ENCODE data around the gene ALMS1. TPM values are rescaled to one million over a fixed set of nuclear protein-coding genes. Genes with fewer than 3 reads are reported as not detected.

Gene ALMS1
- total RNA-seq, 2 donors from 2014 or later = 34.2 to 44.5 TPM

DNA sequence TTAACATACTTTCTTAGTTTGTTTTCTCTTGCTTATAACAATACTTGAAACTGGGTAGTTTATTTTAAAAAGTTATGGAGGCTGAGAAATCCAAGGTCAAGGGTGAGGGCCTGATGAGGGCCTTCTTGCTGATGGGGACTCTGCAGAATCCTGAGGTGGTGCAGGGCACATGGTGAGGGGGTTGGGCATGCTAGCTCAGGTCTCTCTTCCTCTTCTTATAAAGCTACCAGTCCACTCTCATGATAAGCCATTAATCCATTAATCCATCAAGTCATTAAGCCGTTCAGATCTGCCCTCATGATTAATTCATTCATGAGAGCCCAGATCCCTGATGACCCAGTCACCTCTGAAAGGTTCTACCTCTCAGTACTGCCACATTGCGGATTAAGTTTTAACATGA, 21.4 kb downstream of the ALMS1 start:
- DNase-seq (no peak), ATAC-seq (no peak)
- H3K27me3 ChIP-seq = no peaks in the 10 kb centered on the region
- H3K4me3 ChIP-seq = no peak overlapping the region
- no peaks in the 10 kb centered on the region for H3K4me1 ChIP-seq
- H3K36me3 ChIP-seq (replicated peaks in 1 of 2; ENCODE audit: insufficient read depth in 1 of 2, low read depth in 2 of 2) = no peaks in the 10 kb centered on the region
- no peak overlapping the region for H3K27ac ChIP-seq
- intact Hi-C loops (cut with DNase I) = no loop called here
- TF ChIP-seq, protein P1, sequence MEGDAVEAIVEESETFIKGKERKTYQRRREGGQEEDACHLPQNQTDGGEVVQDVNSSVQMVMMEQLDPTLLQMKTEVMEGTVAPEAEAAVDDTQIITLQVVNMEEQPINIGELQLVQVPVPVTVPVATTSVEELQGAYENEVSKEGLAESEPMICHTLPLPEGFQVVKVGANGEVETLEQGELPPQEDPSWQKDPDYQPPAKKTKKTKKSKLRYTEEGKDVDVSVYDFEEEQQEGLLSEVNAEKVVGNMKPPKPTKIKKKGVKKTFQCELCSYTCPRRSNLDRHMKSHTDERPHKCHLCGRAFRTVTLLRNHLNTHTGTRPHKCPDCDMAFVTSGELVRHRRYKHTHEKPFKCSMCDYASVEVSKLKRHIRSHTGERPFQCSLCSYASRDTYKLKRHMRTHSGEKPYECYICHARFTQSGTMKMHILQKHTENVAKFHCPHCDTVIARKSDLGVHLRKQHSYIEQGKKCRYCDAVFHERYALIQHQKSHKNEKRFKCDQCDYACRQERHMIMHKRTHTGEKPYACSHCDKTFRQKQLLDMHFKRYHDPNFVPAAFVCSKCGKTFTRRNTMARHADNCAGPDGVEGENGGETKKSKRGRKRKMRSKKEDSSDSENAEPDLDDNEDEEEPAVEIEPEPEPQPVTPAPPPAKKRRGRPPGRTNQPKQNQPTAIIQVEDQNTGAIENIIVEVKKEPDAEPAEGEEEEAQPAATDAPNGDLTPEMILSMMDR (IDR thresholded peaks at IDR 0.05) = no peak
- no peak for TF ChIP-seq POLR2A (IDR thresholded peaks at IDR 0.05)
- WGBS, 2 donors = 73 to 81% methylated on average over 2 of the region's 2 CpGs
- no peaks in the 10 kb centered on the region for H3K9me3 ChIP-seq

DNA sequence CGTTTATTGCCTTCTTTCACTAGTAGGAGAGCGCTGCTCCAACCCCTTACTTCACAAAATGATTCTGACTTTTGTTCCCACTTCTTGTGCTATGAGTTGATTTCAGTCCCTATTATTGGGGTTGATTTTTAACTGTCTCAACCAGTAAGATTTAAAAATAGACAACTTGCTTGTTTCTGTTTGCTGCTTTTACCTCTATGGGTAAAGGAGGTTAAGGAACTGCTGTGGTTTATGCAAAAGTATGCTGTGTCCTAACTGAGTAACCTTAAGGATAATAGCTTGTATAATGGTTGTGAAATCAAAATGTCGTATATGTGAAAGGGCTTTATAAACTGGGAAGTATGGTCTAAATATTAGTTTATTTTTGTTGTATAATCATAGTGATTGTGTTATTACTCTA, 22.6 kb downstream of the ALMS1 start:
- Histone ChIP-seq H3K36me3 (replicated peaks in 1 of 2; ENCODE audit: insufficient read depth in 1 of 2, low read depth in 2 of 2) (no peaks in the 10 kb centered on the region), H3K4me3 (no peak overlapping the region), H3K4me1 (no peaks in the 10 kb centered on the region), H3K27me3 (no peaks in the 10 kb centered on the region), H3K9me3 (no peaks in the 10 kb centered on the region), H3K27ac (no peak overlapping the region)
- TF ChIP-seq, protein P1 (IDR thresholded peaks at IDR 0.05) = no peak
- no peak for TF ChIP-seq POLR2A (IDR thresholded peaks at IDR 0.05)
- 68 to 81% methylated on average over 3 of the region's 3 CpGs for WGBS, 2 donors
- DNase-seq (no peak), ATAC-seq (no peak)
- intact Hi-C loops (cut with DNase I) = no loop called here

DNA sequence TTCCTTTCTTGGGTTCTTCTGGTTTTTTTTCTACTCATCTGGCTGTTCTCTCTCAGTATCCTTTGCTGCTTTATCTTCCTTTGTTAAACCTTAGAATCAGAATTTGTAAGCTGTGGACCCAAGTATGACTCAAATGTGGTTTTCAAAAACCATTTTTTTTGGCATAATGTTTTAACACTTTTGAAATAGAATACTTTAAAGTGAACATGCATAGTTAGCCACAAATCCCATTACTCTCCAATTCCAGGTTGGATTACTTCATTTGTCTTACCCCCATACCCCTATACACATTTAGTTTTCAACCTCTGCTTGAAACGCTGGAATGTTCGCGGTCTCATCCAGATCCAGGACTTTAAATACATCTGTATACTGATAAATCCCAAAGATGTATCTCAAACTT, 29.1 kb downstream of the ALMS1 start:
- Histone ChIP-seq H3K27me3 (no peaks in the 10 kb centered on the region), H3K36me3 (replicated peaks in 1 of 2; ENCODE audit: insufficient read depth in 1 of 2, low read depth in 2 of 2) (no peaks in the 10 kb centered on the region), H3K27ac (no peak overlapping the region), H3K9me3 (no peaks in the 10 kb centered on the region), H3K4me3 (no peak overlapping the region), H3K4me1 (no peaks in the 10 kb centered on the region)
- WGBS, 2 donors = 99% methylated on average over 3 of the region's 3 CpGs
- TF ChIP-seq, protein P1 (IDR thresholded peaks at IDR 0.05) = no peak
- TF ChIP-seq POLR2A (IDR thresholded peaks at IDR 0.05) = no peak
- intact Hi-C loops (cut with DNase I) = no loop called here
- DNase-seq (no peak), ATAC-seq (no peak)

DNA sequence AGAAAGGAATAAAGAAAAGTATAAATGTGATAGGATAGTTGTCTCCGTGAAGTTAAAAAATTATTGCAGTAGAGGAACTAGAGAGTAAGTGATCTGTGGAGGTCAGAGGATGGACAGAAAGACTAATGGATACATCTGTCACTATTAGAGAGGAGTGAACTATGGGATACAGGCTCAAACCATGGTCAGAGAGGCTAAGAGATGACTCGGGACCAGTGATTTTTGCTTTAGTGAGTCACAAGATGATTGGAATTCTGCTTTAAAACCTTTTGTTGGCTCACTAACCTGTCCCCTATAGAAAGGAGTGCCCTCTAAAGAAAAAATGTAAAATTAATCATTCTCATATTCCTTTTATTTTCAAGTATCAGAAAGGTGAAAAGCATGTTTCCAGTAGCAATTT, 30.3 kb downstream of the ALMS1 start:
- no peak for DNase-seq
- intact Hi-C loops (cut with DNase I) = no loop called here
- no peak overlapping the region for H3K4me3 ChIP-seq
- no peaks in the 10 kb centered on the region for H3K27me3 ChIP-seq
- ATAC-seq = no peak
- H3K9me3 ChIP-seq = no peaks in the 10 kb centered on the region
- 89 to 98% methylated on average over 2 of the region's 2 CpGs for WGBS, 2 donors
- no peak overlapping the region for H3K27ac ChIP-seq
- no peaks in the 10 kb centered on the region for H3K4me1 ChIP-seq
- TF ChIP-seq, protein P1 (IDR thresholded peaks at IDR 0.05) = no peak
- TF ChIP-seq POLR2A (IDR thresholded peaks at IDR 0.05) = no peak
- no peaks in the 10 kb centered on the region for H3K36me3 ChIP-seq (replicated peaks in 1 of 2; ENCODE audit: insufficient read depth in 1 of 2, low read depth in 2 of 2)

DNA sequence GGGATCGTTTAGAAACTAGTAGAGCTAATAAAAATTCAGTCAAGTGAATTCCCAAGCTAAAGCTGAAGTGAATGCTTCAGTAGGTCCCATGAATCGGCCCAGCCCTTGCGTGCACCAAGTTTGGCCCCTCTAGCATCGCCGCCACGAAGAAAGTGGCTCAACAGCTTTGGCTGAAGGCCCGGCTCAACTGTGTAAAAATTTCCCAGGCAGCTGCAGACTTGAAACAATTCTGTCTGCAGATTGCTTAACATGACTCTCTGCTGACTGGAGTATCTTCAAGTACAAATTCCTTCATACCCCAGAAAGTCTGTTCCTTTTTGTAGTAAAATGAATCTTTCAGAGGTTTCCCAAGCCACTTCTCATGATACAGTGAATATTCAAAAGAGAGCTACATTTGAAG, 32.7 kb downstream of the ALMS1 start:
- intact Hi-C loops (cut with DNase I) = no loop called here
- no peaks in the 10 kb centered on the region for H3K36me3 ChIP-seq (replicated peaks in 1 of 2; ENCODE audit: insufficient read depth in 1 of 2, low read depth in 2 of 2)
- 34 to 36% methylated on average over 7 of the region's 7 CpGs for WGBS, 2 donors
- no peaks in the 10 kb centered on the region for H3K27me3 ChIP-seq
- ATAC-seq (peak; percentile 47), DNase-seq (peak; percentile 33 to 61 (median 47))
- no peak overlapping the region for H3K4me3 ChIP-seq
- no peaks in the 10 kb centered on the region for H3K9me3 ChIP-seq
- TF ChIP-seq POLR2A (IDR thresholded peaks at IDR 0.05) = no peak
- TF ChIP-seq, protein P1 (IDR thresholded peaks at IDR 0.05) = no peak
- H3K27ac ChIP-seq = no peak overlapping the region
- no peaks in the 10 kb centered on the region for H3K4me1 ChIP-seq
